Parathyroid adenoma (tissue), 2 donors: ENCODE results near the gene DTNB.

Experiments used
- H2AFZ ChIP-seq: fragments of 300-600 bp; sonication (generic); one replicate; pipeline ENCODE4 v1.7.0; 2017; ENCODE audit warnings: antibody characterized with exemption, mild to moderate bottlenecking
- H3K27ac ChIP-seq: fragments of 300-600 bp; sonication (generic); one replicate; pipeline ENCODE4 v1.7.0; 2017
- H3K27me3 ChIP-seq: fragments of 300-600 bp; sonication (generic); one replicate; pipeline ENCODE4 v1.7.0; 2017; ENCODE audit warnings: low read length; ENCODE audit not compliant: control insufficient read depth, insufficient read depth
- H3K36me3 ChIP-seq: fragments of 300-600 bp; sonication (generic); one replicate; pipeline ENCODE4 v1.7.0; 2017; ENCODE audit warnings: low read length; ENCODE audit not compliant: control insufficient read depth, insufficient read depth
- H3K4me1 ChIP-seq: fragments of 300-600 bp; sonication (generic); one replicate; pipeline ENCODE4 v1.7.0; 2017; ENCODE audit warnings: control low read depth
- H3K4me2 ChIP-seq: fragments of 300-600 bp; sonication (generic); one replicate; pipeline ENCODE4 v1.7.0; 2017; ENCODE audit warnings: low read length
- H3K4me3 ChIP-seq: fragments of 300-600 bp; sonication (generic); one replicate; pipeline ENCODE4 v1.7.0; 2017; ENCODE audit warnings: low read depth, low read length
- H3K79me2 ChIP-seq: fragments of 300-600 bp; sonication (generic); one replicate; pipeline ENCODE4 v1.7.0; 2017; ENCODE audit warnings: control low read depth
- H3K9ac ChIP-seq: fragments of 300-600 bp; sonication (generic); one replicate; pipeline ENCODE4 v1.7.0; 2017; ENCODE audit warnings: mild to moderate bottlenecking
- H3K9me3 ChIP-seq: fragments of 300-600 bp; sonication (generic); one replicate; pipeline ENCODE4 v1.7.0; 2017; ENCODE audit warnings: low read length; ENCODE audit not compliant: control insufficient read depth
- TF ChIP-seq, protein P1 (sequence below): fragments of 300-600 bp; sonication (generic); IDR thresholded peaks from one replicate; pipeline ENCODE4 v1.7.0; 2017; ENCODE audit warnings: antibody characterized with exemption, mild to moderate bottlenecking
- donor health status: primary hyperparathyroidism.

Gene DTNB

DNA sequence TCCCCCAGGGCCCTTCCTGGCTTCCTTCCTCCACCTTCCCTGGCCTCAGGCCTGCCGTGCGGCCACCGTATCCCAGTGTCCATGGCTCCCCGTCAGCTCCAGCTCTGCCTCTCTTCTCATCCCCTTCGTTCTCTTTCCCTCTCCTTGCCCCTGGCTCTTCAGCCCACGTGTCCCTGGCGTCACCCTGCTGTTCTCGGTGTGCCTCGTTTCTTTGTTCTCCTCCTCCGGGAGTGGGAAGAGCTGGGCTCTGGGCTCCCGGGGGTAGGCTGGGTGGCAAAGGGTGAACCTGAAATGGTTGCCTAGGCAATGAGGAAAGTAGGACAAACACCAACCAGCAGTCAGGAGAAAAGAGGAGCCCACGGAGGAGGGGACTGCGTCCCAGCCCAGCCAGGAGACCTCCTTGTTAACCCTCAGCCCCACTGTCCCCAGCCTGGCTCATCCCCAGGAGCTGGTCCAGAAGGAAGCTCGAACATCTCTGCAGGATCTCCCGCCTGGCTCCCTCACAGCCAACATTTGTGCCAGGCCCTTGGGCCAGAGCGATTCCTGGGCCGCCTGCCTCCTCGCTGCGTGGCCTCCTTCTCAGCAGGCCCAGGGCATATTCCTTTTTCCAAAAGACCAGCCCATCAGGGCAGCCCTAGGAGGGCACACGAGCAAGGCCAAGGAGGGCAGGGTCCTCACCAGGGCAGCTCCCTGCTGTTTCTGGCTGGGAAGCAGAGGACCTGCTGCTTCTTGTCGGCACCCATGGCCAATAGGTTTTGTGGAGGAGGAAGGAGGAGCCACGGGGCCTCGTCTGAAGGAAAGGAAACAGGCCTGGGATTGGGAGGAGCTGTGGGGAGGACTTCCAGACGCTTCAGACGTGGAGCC is 300.7 kb downstream of the DTNB start:
- Histone ChIP-seq H3K4me2 (no peak overlapping the region), H3K36me3 (no peaks in the 10 kb centered on the region), H3K27me3 (no peaks in the 10 kb centered on the region), H3K27ac (no peak overlapping the region), H3K9me3 (no peaks in the 10 kb centered on the region), H2AFZ (no peak overlapping the region), H3K4me3 (no peak overlapping the region), H3K4me1 (peaks cover 8% of the 10 kb centered on the region), H3K79me2 (no peaks in the 10 kb centered on the region), H3K9ac (no peak overlapping the region)
- TF ChIP-seq, protein P1, sequence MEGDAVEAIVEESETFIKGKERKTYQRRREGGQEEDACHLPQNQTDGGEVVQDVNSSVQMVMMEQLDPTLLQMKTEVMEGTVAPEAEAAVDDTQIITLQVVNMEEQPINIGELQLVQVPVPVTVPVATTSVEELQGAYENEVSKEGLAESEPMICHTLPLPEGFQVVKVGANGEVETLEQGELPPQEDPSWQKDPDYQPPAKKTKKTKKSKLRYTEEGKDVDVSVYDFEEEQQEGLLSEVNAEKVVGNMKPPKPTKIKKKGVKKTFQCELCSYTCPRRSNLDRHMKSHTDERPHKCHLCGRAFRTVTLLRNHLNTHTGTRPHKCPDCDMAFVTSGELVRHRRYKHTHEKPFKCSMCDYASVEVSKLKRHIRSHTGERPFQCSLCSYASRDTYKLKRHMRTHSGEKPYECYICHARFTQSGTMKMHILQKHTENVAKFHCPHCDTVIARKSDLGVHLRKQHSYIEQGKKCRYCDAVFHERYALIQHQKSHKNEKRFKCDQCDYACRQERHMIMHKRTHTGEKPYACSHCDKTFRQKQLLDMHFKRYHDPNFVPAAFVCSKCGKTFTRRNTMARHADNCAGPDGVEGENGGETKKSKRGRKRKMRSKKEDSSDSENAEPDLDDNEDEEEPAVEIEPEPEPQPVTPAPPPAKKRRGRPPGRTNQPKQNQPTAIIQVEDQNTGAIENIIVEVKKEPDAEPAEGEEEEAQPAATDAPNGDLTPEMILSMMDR, result no peak

DNA sequence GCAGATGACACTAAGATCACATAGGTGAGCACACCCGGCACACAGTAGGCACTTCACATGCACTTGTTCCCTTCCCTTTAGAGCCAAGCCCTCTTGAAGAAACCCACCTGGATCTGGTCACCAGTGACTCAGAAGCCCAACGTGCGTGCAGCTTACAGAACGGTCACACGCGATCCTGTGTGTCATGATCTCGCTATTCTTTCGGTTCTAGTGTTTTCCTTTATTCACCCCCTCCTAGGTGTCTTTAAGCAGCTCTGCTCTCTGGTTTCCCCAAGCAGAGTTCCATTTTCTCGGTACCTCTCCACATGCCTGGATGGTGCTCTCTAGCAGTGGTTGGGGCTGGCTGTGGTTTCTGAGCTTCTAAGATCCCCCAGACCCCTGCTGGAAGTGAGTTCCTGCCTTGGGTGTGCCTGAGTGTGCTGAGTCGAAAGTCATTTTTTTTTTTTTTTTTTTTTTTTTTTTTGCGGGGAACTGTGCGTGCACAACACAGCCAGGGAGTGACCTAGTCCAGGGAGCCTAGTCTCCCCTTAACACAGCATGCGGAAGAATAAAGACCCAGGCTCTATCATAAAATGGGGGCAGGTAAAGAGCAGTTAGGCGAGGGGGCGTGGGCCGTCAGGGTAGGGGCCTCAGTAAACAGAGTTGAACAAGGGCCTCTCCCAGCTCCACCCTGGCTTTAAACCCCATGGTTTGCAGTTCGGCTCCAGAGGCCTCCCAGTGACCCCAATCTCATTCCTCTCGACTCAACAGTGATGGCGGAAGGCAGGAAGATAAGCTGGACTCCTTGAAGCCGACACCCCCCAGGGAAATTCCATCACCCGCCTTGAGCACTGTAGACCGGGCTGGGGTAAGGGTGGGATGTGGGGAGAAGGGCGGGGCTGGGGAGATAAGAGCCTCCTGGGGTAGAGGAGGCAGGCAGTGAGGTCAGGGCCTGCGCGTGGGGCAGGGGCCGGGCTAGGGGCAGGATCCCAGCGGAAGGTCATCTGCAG is 301.8 kb downstream of the DTNB start:
- no peak overlapping the region for H3K27ac ChIP-seq
- no peak overlapping the region for H2AFZ ChIP-seq
- H3K4me3 ChIP-seq, result no peak overlapping the region
- no peak overlapping the region for H3K9ac ChIP-seq
- H3K79me2 ChIP-seq, result no peaks in the 10 kb centered on the region
- H3K27me3 ChIP-seq, result no peaks in the 10 kb centered on the region
- no peaks in the 10 kb centered on the region for H3K9me3 ChIP-seq
- H3K36me3 ChIP-seq, result no peaks in the 10 kb centered on the region
- TF ChIP-seq, protein P1, result no peak
- H3K4me1 ChIP-seq, result peaks cover 2% of the 10 kb centered on the region
- no peak overlapping the region for H3K4me2 ChIP-seq

DNA sequence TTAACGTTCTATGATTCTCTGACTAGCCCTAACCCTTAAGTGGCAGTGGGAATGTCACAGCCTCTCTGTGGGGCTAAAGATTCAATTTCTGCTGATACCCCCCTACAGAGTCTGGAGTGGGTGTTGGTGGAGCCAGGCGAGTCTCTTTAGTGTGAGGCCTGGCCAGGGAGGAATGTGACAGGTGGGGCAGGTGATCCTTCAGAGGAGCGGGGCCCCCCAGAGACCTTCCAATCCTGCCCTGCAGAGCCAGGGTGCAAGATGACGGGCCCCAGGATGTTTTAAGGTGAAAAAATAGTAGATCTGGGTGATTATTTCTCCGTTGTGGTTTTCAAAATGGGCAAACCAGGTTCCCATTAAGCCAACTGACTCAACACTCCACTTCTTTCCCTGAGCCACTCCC is 303.5 kb downstream of the DTNB start:
- Histone ChIP-seq H3K79me2 (no peaks in the 10 kb centered on the region), H3K27me3 (no peaks in the 10 kb centered on the region), H3K9me3 (no peaks in the 10 kb centered on the region), H3K27ac (no peak overlapping the region), H3K9ac (no peak overlapping the region), H3K4me1 (peaks cover 2% of the 10 kb centered on the region), H2AFZ (no peak overlapping the region), H3K4me2 (no peak overlapping the region), H3K36me3 (no peaks in the 10 kb centered on the region), H3K4me3 (no peak overlapping the region)
- TF ChIP-seq, protein P1, result no peak

DNA sequence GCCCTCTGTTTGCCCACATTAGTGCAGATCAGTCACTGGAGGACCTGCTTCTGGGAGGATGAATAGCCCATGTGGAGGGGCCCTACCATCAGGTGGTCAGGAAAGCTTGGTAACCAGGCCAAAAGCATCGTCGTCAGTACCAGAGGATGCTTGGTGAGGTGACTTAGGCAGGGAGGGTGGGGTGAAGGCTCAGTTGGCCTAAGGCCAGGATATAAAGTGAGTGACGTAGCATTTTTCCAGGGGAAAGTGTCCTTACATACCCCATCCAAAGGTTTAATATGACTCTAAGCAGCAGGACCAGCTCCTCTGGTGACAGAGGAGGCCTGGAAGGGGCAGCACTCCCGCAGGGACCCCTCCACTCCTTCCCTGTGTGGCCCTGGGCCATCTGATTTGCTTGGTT is 303.9 kb downstream of the DTNB start:
- H3K36me3 ChIP-seq, result no peaks in the 10 kb centered on the region
- peaks cover 2% of the 10 kb centered on the region for H3K4me1 ChIP-seq
- H3K27ac ChIP-seq, result no peak overlapping the region
- H3K27me3 ChIP-seq, result no peaks in the 10 kb centered on the region
- no peaks in the 10 kb centered on the region for H3K79me2 ChIP-seq
- TF ChIP-seq, protein P1, result no peak
- no peak overlapping the region for H3K4me3 ChIP-seq
- no peak overlapping the region for H2AFZ ChIP-seq
- no peak overlapping the region for H3K4me2 ChIP-seq
- no peak overlapping the region for H3K9ac ChIP-seq
- H3K9me3 ChIP-seq, result no peaks in the 10 kb centered on the region
